Astrocyte of the spinal cord (primary cell): ENCODE measurements around the gene BEX2.
A peak's percentile ranks its signal among the peaks of the same experiment; 100 is the strongest.

Experiments
- DNase-seq: peaks from one replicate; pipeline ENCODE4 v3.0.0; 2011; ENCODE audit warnings: low read depth, low spot score
- H3K4me3 ChIP-seq: 2 replicates; pipeline ENCODE4 v1.5.1; 2011; ENCODE audit warnings: low read depth, mild to moderate bottlenecking, low read length, moderate library complexity
- CTCF ChIP-seq: IDR thresholded peaks from 2 replicates; pipeline ENCODE4 v1.5.1; 2012; ENCODE audit warnings: low read depth, mild to moderate bottlenecking, low read length, inconsistent platforms
- in situ Hi-C: cut with HindIII; loops from 2 replicates; pipeline ENCODE4 v1.10.0; 2017; ENCODE audit warnings: low sequenced_read_pairs

Gene BEX2

DNA sequence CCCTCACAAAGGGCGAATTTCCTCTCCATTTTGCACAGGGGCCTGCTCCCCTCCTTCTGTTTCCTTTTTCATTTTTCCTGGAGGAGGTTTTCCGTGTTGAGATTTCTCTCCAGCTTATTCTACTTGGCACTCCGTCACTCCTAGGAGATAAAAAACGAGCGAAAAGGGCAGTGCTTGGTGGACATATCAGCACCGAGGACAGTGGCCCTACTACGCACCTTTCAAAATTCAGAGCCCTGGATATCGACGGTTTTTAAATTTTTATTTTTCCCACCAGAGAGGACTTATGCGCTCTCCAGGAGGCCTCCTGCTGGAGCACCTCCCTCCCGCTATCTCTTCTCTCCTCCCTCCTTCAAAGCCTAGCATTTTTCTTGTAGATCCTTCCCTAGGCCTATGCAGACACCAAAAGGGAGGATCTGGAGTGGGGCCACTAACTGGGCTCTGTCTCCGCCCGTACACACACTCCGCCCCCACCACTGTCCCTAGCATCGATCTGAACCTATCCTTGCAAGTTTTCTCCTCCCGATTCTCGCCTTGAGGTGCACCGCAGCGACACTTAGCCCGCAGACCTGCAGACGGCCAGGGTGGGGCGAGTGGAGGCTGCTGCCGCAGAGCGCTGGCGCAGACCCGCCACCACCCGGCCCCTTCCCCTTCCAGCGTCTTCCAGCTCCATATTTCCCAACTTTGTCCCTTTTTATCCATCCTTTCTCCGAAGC, 37.0 kb upstream of the BEX2 start:
- DNase-seq, result no peak
- H3K4me3 ChIP-seq, result no peak overlapping the region
- no peak for TF ChIP-seq CTCF
- in situ Hi-C loops, result no loop called here

- in situ Hi-C loops, result no loop called here
- TF ChIP-seq CTCF, result no peak
- no peak for DNase-seq
- H3K4me3 ChIP-seq, result no peak overlapping the region
Measured at GRCh38 chrX:103344606-103345005, 33.8 kb upstream of the BEX2 start.

GRCh38 chrX:103343105-103343504, 32.3 kb upstream of the BEX2 start:
- peak; percentile 71 for TF ChIP-seq CTCF
- H3K4me3 ChIP-seq, result no peak overlapping the region
- in situ Hi-C loops, result no loop called here
- DNase-seq, result peak; percentile 56

DNA sequence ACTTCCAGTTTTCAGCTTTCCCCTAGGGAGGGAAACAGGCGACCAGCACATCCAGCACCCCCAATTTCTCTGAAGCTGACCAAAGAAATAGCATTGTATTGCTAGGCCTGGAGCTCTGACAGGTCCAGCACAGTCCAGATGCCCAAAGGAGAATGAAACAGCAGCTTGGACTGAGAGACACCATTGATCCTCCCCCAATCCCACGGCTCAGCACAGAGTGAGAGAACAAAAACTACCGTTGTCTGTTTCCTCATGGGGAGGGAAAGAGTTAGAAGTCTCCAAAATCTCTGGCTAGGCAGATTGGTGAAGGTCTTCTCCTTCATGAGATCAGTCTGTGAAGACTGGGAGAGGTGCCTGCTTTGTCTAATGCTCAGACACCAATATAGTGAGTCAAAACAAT, 27.9 kb upstream of the BEX2 start:
- no peak for DNase-seq
- no peak for TF ChIP-seq CTCF
- H3K4me3 ChIP-seq, result no peak overlapping the region
- in situ Hi-C loops, result no loop called here

DNA sequence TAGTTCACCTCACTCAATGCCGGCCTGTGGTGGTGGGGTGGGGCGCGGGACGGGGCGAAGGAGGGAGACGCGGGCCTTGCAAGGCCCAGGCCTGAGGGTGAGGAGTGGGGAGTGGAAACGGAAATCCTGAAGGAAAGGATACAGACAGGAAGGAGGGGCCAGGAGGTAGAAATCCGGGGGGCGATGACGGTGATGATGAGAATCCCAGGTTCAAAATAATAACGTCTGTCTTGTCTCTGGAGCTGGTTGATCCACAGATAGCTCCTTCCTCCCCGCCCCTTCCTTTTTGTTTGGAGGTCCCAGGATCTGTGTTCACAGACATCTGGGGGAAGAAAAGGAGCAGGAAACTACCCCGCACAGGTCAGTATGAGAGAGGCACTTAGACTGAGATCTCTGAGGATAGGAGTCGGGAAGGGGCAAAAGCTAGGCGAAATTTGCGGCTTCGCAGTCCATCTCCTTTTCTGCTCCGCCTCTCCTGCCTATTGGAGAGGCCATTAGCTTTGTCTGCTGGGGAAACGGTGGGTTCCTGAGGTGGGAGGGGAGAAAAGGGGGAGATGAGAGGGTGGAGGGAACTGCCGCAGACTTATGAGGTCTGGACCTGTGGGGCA, 20.0 kb upstream of the BEX2 start:
- no peak for TF ChIP-seq CTCF
- peak overlapping the region; percentile 40 for H3K4me3 ChIP-seq
- DNase-seq, result peak; percentile 25

GRCh38 chrX:103329991-103330390, 19.2 kb upstream of the BEX2 start, which contains the start of gene TCEAL7:
TCEAL7 (plus strand) TSS chrX:103330239; CDS start chrX:103331404, 1,165 bp downstream.
- peak within 1 kb of the TSS; percentile 40 for H3K4me3 ChIP-seq
- TF ChIP-seq CTCF, result no peak
- DNase-seq, result peak; percentile 46
- in situ Hi-C loops, result no loop called here

More for the DNA sequence above, 20.0 kb upstream of the BEX2 start:
- in situ Hi-C loops, result no loop called here
